Measurements from ENCODE around the gene NEGR1.

NEGR1 gene

GRCh38 chr1:72000809-72001208, 281.5 kb downstream of the NEGR1 start:
- no peak for TF ChIP-seq CTCF (IDR thresholded peaks at IDR 0.05; ENCODE audit: low read depth, low read length)
- no peak for DNase-seq (ENCODE audit: extremely low read depth, low read depth)

GRCh38 chr1:71994646-71995045, 287.7 kb downstream of the NEGR1 start:
- no peak for TF ChIP-seq CTCF (IDR thresholded peaks at IDR 0.05; ENCODE audit: low read depth, low read length)
- DNase-seq (ENCODE audit: extremely low read depth, low read depth) = no peak

- no peak for DNase-seq (ENCODE audit: extremely low read depth, low read depth)
- no peak for TF ChIP-seq CTCF (IDR thresholded peaks at IDR 0.05; ENCODE audit: low read depth, low read length)
Observed at GRCh38 chr1:71987181-71987580, 295.2 kb downstream of the NEGR1 start.

- TF ChIP-seq CTCF (IDR thresholded peaks at IDR 0.05; ENCODE audit: low read depth, low read length) = no peak
- DNase-seq (ENCODE audit: extremely low read depth, low read depth) = no peak
Observed at GRCh38 chr1:71986160-71986559, 296.2 kb downstream of the NEGR1 start.

GRCh38 chr1:71980556-71980955, 301.8 kb downstream of the NEGR1 start:
- no peak for DNase-seq (ENCODE audit: extremely low read depth, low read depth)
- no peak for TF ChIP-seq CTCF (IDR thresholded peaks at IDR 0.05; ENCODE audit: low read depth, low read length)

- no peak for DNase-seq (ENCODE audit: extremely low read depth, low read depth)
- TF ChIP-seq CTCF (IDR thresholded peaks at IDR 0.05; ENCODE audit: low read depth, low read length) = no peak
Observed at GRCh38 chr1:71979882-71980281, 302.5 kb downstream of the NEGR1 start.

GRCh38 chr1:71967670-71968069, 314.7 kb downstream of the NEGR1 start:
- TF ChIP-seq CTCF (IDR thresholded peaks at IDR 0.05; ENCODE audit: low read depth, low read length) = no peak
- no peak for DNase-seq (ENCODE audit: extremely low read depth, low read depth)
